ENCODE measurements around the gene PARD6G.

DNA sequence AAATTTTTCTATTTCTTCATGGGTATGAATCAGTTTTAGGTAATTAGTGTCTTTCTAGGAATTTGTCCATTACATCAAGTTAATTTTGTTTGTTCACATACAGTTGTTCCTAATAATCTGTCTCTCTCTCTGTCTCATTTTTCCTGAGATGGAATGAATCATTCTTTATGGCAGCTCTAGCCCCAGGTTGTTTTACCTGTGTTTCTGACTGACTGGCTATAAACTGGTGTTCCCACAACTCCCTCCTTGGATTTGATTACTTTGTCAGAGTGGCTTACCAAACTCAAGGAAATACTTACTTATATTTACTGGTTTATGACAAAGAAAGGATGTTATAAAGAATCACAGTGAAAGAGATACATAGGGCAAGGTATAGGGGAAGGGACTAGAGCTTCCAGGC lies 123.2 kb downstream of the PARD6G start:
- TF ChIP-seq, protein P1, sequence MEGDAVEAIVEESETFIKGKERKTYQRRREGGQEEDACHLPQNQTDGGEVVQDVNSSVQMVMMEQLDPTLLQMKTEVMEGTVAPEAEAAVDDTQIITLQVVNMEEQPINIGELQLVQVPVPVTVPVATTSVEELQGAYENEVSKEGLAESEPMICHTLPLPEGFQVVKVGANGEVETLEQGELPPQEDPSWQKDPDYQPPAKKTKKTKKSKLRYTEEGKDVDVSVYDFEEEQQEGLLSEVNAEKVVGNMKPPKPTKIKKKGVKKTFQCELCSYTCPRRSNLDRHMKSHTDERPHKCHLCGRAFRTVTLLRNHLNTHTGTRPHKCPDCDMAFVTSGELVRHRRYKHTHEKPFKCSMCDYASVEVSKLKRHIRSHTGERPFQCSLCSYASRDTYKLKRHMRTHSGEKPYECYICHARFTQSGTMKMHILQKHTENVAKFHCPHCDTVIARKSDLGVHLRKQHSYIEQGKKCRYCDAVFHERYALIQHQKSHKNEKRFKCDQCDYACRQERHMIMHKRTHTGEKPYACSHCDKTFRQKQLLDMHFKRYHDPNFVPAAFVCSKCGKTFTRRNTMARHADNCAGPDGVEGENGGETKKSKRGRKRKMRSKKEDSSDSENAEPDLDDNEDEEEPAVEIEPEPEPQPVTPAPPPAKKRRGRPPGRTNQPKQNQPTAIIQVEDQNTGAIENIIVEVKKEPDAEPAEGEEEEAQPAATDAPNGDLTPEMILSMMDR (IDR thresholded peaks at IDR 0.05; ENCODE audit: low read length), result no peak
- TF ChIP-seq EZH2 (IDR thresholded peaks at IDR 0.05; ENCODE audit: borderline replicate concordance, low read length), result no peak

Measured in OCI-LY1 (cell line).